ENCODE results near the gene PLPPR5. TPM values are rescaled to one million over a fixed set of nuclear protein-coding genes. Genes with fewer than 3 reads are reported as not detected.
"Not testable (repeated sequence)": the region's sequence is repeated elsewhere in the genome, so short reads cannot be mapped to it uniquely, and the experiment has no call there.

PLPPR5 gene
- total RNA-seq, 1 donor from 2014 or later, result not detected

DNA sequence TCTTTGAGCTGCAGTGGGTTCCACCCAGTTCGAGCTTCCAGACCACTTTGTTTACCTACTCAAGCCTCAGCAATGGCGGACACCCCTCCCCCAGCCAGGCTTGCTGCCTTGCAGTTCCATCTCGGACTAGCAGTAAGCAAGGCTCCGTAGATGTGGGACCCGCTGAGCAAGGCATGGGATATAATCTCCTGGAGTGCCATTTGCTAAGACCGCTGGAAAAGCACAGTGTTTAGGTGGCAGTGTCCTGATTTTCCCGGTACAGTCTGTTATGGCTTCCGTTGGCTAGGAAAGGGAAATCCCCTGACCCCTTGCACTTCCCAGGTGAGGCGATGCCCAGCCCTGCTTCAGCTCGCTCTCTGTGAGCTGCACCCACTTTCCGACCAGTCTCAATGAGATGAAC is 123.4 kb downstream of the PLPPR5 start:
- intact Hi-C loops (cut with DNase I); ATAC-seq (ENCODE audit: poor library complexity); DNase-seq: not testable (repeated sequence)

DNA sequence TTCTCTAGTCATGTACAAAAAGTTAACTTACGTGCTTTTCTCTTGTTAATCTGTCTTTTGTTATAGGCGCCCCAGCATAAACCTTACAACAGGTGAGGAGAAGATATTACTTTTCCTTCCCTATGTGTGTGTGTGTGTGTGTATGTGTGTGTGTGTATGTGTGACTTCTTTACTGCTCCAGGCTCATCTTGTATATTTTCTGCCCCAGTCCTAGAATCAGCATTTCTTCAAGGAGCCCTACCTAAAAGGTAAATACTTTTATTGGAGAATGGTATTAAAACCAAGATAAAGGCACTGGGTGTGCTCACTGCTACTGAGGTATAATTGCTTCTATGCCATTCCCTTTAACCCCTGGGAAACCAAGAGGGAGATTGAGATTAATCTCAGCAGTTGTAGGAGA is 129.8 kb downstream of the PLPPR5 start:
- intact Hi-C loops (cut with DNase I), result no loop called here
- ATAC-seq (ENCODE audit: poor library complexity), result no peak

DNA sequence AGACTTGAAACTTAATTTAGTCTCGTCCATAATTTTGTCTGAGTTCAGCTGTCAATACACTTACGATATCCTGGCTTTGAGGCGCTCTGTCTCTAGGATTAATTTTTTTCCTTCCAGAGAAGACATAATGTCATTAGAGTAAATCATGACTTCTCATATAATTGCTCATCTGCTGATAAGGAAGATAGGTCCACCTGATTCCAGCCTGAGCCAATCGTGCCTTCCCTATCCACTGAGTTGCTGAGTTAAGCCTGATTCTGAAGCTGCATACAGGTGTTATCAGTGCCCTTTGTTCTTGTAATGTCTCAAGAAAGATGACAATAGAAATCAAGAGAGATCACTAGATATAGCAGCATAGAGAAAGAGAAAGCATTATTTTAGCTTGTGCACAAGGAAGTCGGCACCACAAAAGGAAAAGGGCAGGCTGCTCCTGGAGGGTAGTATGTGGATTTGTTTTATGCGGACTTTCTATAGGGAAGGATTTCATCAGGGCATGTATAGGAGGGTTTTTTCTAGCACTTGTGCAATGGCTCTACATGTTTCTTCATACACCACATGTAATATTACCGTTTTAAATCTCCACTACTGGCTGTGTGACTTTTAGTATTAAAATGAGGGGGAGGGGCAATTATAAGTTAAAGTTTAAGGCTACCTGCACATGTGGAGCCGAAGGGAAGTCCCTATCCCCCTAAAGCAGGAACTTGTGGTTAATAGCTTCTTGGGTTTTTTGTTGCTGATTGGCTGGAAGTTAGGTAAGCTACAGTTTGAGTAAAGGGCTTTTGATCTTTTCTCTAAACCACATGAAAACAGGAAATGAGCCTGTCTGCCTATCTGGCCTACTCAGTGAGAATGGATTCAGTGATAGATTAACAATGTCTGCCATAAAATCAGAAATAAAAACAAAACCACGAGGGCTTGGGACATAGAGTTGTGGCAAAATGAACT is 133.4 kb downstream of the PLPPR5 start:
- intact Hi-C loops (cut with DNase I), result no loop called here
- no peak for ATAC-seq (ENCODE audit: poor library complexity)

More for the DNA sequence above, 129.8 kb downstream of the PLPPR5 start:
- DNase-seq, result no peak

DNA sequence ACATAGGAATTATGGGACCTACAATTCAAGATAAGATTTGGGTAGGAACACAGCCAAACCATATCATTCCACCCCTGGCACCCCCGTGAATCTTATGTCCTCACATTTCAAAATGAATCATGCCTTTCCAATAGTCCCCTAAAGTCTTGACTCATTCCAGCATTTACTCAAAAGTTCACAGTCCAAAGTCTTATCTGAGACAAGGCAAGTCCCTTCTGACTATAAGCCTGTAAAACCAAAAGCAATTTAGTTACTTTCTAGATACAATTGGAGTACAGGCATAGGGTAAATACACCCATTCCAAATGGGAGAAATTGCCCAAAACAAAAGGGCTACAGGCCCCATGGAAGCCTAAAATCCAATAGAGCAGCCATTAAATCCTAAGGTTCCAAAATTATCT is 138.9 kb downstream of the PLPPR5 start:
- intact Hi-C loops (cut with DNase I), result no loop called here
- DNase-seq, result no peak
- no peak for ATAC-seq (ENCODE audit: poor library complexity)

More for the DNA sequence above, 133.4 kb downstream of the PLPPR5 start:
- DNase-seq, result no peak

DNA sequence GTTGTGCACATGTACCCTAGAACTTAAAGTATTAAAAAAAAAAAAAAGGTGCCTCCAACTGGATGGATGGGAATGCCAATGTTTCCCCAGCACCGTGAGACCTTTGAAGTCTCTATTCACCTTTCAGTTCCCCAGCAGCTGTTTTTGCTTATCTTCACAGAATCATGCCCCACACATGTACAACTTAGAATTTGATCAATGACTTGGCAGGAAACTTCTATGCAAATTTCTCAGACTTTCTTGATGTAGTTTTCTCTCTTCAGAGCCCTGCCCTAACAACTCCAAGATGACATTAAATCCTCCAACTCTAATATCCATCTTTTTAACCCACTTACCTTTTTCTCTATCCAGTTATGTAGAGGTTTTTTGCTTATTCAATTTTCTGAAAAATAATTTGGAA is 144.3 kb downstream of the PLPPR5 start:
- ATAC-seq (ENCODE audit: poor library complexity) (no peak), DNase-seq (no peak)
- intact Hi-C loops (cut with DNase I), result no loop called here

DNA sequence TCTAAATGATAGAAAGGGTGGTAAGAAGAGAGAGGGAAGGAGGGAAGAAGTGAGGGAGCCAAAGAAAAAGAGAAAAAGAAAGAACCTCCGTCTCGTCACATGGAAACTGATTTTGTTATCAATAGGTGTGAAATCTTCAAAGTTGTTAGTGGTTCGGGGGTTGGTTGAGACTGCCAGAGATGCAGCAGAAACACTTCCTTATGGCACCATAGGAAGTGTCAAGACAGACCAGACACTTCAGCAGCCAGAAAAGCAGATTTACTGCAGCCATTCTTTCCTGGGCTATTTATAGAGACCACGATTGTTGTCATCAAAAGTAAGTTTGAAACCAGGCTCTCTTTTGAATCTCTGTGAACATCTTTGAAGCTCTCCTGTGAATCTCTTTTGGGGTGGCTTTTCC is 150.5 kb downstream of the PLPPR5 start:
- no peak for ATAC-seq (ENCODE audit: poor library complexity)
- no peak for DNase-seq
- intact Hi-C loops (cut with DNase I), result no loop called here

DNA sequence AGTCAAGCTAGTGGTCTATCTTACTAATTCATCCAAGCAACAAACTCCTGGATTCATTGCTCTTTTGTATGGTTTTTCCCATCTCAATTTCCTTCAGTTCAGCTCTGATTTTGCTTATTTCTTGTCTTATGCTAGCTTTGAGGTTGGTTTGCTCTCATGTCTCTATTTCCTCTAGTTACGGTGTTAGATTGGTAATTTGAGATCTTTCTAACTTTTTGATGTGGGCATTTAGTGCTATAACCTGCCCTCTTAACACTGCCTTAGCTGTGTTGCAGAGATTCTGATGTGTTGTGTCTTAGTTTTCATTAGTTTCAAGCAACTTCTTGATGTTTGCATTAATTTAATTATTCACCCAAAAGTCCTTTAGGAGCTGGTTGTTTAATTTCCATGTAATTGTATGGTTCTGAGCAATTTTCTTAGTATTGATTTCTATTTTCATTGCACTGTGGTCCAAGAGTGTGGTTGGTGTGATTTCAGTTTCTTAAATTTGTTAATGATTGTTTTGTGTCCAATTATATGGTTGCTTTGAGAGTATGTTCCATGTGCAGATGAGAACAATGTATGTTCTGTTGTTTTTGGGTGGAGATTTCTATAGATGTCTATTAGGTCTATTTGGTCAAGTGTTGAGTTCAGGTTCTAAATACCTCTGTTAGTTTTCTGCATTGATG is 154.6 kb downstream of the PLPPR5 start:
- DNase-seq, result no peak
- no peak for ATAC-seq (ENCODE audit: poor library complexity)
- intact Hi-C loops (cut with DNase I), result no loop called here

DNA sequence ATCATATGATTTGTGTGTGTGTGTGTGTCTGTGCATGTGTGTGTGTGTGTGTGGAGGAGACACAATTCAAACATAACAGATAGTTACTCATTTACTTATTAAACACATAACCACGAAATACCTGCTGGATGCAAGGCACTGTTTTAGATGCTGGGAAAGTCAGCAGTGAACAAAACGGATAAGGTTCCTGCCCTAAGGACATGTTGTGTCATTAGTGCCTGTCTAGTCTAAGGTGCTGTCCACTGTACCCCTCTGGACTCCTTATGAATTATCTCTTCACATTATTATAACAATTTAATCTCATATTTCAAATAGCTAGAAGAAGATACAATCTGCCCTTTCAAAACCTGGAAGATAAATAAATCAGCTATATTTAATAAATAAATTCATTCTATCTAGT is 162.4 kb downstream of the PLPPR5 start:
- DNase-seq (no peak), ATAC-seq (ENCODE audit: poor library complexity) (no peak)
- intact Hi-C loops (cut with DNase I), result no loop called here
